Measurements from ENCODE around the gene P2RY11. TPM values are rescaled to one million over a fixed set of nuclear protein-coding genes. Genes with fewer than 3 reads are reported as not detected.

Gene P2RY11
- total and polyA plus RNA-seq, 2 donors (not counting 1 experiment from before 2014, with no cell fraction given) = 25.8 to 27.1 TPM

DNA sequence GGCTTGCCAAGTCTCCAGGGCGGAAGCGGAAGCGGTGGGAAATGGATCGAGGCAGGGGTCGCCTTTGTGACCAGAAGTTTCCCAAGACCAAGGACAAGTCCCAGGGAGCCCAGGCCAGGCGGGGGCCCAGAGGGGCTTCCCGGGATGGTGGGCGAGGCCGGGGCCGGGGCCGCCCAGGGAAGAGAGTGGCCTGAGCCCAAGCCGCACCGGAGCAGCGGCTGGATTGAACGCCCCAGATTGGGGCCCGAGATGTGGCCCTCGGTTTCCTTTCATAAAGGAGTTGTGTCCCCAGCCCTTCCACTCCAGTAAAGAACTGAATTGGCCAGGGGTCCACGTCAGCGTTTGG lies 548 bp upstream of the P2RY11 start:
- 89% methylated on average over 18 of the region's 19 CpGs for WGBS (ENCODE audit: insufficient coverage)
- ATAC-seq (ENCODE audit: low read depth) = no peak
- ChIA-PET POLR2A (interaction anchor here (0.6 to 6.6 kb wide), 3 partner anchors 9 to 82 kb away, joined by 3 to 62 read pairs (median 18); partner anchors contain the start of gene ANGPTL6), CTCF (interaction anchor here (1.5 to 15.9 kb wide), 4 partner anchors 9 to 139 kb away, joined by 3 to 263 read pairs (median 6); partner anchors contain the start of genes ANGPTL6 and PPAN)
- peaks cover 0 to 6% (median 0%) of the 10 kb centered on the region in 3 donors for H3K9me3 ChIP-seq (ENCODE audit: control extremely low read depth in 1 of 3, control insufficient read depth in 2 of 3, insufficient read depth in 1 of 3, low read length in 2 of 3)
- intact Hi-C loops (cut with micrococcal nuclease) = no loop called here
- H3K4me1 Mint-ChIP-seq = peaks cover 44% of the 10 kb centered on the region
- H3K79me2 ChIP-seq (ENCODE audit: control insufficient read depth, insufficient read depth, low read length) = peaks cover 39% of the 10 kb centered on the region
- peaks cover 0 to 61% of the 10 kb centered on the region in 2 experiments for H3K36me3 ChIP-seq (replicated peaks in 1 of 2; ENCODE audit: control extremely low read depth in 1 of 2, control insufficient read depth in 1 of 2, extremely low read depth in 1 of 2, insufficient read depth in 2 of 2, low read length in 1 of 2)
- H2AFZ ChIP-seq (ENCODE audit: insufficient read depth, low read depth, low read length, poor library complexity, severe bottlenecking) = no peak overlapping the region
- no peak overlapping the region for H3K9ac ChIP-seq (ENCODE audit: low read length)
- peaks cover 71% of the 10 kb centered on the region for H4K20me1 ChIP-seq (ENCODE audit: control insufficient read depth, insufficient read depth, low read length, poor library complexity, severe bottlenecking)
- no peaks in the 10 kb centered on the region for H3K27me3 Mint-ChIP-seq
- peak overlapping the region; percentile 68 for H3K4me2 ChIP-seq (replicated peaks; ENCODE audit: low read depth, low read length, poor library complexity, severe bottlenecking)
- peak overlapping the region; percentile 90 for H3K27ac Mint-ChIP-seq
- no peaks in the 10 kb centered on the region for H3K27me3 ChIP-seq (replicated peaks in 1 of 4; ENCODE audit: control extremely low read depth in 1 of 4, control insufficient read depth in 3 of 4, insufficient read depth in 4 of 4, low read length in 3 of 4)
- no peak for TF ChIP-seq EZH2 (IDR thresholded peaks at IDR 0.05; ENCODE audit: borderline replicate concordance, insufficient read depth, low read depth, low read length, poor library complexity, severe bottlenecking)
- TF ChIP-seq, protein P1, sequence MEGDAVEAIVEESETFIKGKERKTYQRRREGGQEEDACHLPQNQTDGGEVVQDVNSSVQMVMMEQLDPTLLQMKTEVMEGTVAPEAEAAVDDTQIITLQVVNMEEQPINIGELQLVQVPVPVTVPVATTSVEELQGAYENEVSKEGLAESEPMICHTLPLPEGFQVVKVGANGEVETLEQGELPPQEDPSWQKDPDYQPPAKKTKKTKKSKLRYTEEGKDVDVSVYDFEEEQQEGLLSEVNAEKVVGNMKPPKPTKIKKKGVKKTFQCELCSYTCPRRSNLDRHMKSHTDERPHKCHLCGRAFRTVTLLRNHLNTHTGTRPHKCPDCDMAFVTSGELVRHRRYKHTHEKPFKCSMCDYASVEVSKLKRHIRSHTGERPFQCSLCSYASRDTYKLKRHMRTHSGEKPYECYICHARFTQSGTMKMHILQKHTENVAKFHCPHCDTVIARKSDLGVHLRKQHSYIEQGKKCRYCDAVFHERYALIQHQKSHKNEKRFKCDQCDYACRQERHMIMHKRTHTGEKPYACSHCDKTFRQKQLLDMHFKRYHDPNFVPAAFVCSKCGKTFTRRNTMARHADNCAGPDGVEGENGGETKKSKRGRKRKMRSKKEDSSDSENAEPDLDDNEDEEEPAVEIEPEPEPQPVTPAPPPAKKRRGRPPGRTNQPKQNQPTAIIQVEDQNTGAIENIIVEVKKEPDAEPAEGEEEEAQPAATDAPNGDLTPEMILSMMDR (IDR thresholded peaks at IDR 0.05) = no peak
- no peak for DNase-seq
- H3K9me3 Mint-ChIP-seq (ENCODE audit: insufficient read depth) = no peaks in the 10 kb centered on the region
- H3K4me1 ChIP-seq (ENCODE audit: control insufficient read depth in 2 of 2, insufficient read depth in 2 of 2, low read length in 2 of 2) = peaks cover 37 to 51% of the 10 kb centered on the region in 2 donors
- H3K4me3 Mint-ChIP-seq = peak overlapping the region; percentile 81
- peak overlapping the region; percentile 4 to 69 for H3K27ac ChIP-seq (ENCODE audit: low read length in 2 of 2)
- H3K4me3 ChIP-seq (ENCODE audit: control extremely low read depth in 1 of 5, extremely low read depth in 1 of 5, insufficient read depth in 1 of 5, low read depth in 2 of 5, low read length in 4 of 5) = no peak overlapping the region

DNA sequence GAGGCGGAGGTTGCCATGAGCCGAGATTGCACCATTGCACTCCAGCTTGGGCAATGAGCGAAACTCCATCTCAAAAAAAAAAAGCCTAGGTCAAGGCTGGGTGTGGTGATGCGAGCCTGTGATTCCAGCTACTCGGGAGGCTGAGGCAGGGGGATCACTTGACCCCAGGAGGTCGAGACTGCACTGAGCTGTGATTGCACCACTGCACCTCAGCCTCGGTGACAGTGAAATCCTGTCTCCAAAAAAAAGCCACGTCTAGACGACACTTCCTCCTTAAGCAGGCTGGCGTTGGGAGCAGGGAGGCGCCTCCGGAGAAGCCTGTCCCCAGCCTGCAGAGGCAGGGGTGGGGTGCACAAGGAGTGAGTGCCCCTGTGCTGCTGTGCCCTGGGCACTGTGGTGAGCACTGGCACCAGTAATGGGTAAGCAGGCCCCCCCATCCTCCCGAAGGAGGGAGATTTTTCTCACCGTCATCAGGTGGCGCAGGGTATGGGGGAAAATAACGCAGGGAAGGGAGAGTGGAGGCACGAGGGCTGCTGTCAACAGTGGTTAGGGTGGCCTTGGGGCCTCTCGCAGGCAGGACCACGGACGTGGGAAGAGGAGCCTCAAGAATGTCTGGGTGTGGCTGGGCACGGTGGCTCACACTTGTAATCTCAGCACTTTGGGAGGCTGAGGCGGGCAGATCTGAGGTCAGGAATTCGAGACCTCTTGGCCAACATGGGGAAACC lies 706 bp downstream of the P2RY11 start:
- Histone ChIP-seq H3K4me3 (ENCODE audit: control extremely low read depth in 1 of 5, extremely low read depth in 1 of 5, insufficient read depth in 1 of 5, low read depth in 2 of 5, low read length in 4 of 5) (no peak overlapping the region), H2AFZ (ENCODE audit: insufficient read depth, low read depth, low read length, poor library complexity, severe bottlenecking) (no peak overlapping the region), H3K79me2 (ENCODE audit: control insufficient read depth, insufficient read depth, low read length) (peaks cover 38% of the 10 kb centered on the region), H3K4me2 (replicated peaks; ENCODE audit: low read depth, low read length, poor library complexity, severe bottlenecking) (peak overlapping the region; percentile 67), H3K27ac (ENCODE audit: low read length in 2 of 2) (peak overlapping the region in 1 of 2 donors; percentile 69), H4K20me1 (ENCODE audit: control insufficient read depth, insufficient read depth, low read length, poor library complexity, severe bottlenecking) (peaks cover 77% of the 10 kb centered on the region), H3K9me3 (ENCODE audit: control extremely low read depth in 1 of 3, control insufficient read depth in 2 of 3, insufficient read depth in 1 of 3, low read length in 2 of 3) (peaks cover 0 to 6% (median 0%) of the 10 kb centered on the region in 3 donors), H3K4me1 (ENCODE audit: control insufficient read depth in 2 of 2, insufficient read depth in 2 of 2, low read length in 2 of 2) (peaks cover 31 to 41% of the 10 kb centered on the region in 2 donors), H3K36me3 (replicated peaks in 1 of 2; ENCODE audit: control extremely low read depth in 1 of 2, control insufficient read depth in 1 of 2, extremely low read depth in 1 of 2, insufficient read depth in 2 of 2, low read length in 1 of 2) (peaks cover 0 to 71% of the 10 kb centered on the region in 2 experiments), H3K27me3 (replicated peaks in 1 of 4; ENCODE audit: control extremely low read depth in 1 of 4, control insufficient read depth in 3 of 4, insufficient read depth in 4 of 4, low read length in 3 of 4) (no peaks in the 10 kb centered on the region), H3K9ac (ENCODE audit: low read length) (no peak overlapping the region)
- intact Hi-C loops (cut with micrococcal nuclease) = loop anchor here (2.0 kb wide), 1 partner anchor 85 kb away; no protein-coding TSS in a partner anchor
- DNase-seq (peak; percentile 52), ATAC-seq (ENCODE audit: low read depth) (peak; percentile 2)
- WGBS (ENCODE audit: insufficient coverage) = 58% methylated on average over 21 of the region's 23 CpGs
- Mint-ChIP-seq H3K9me3 (ENCODE audit: insufficient read depth) (no peaks in the 10 kb centered on the region), H3K4me3 (peak overlapping the region; percentile 81), H3K27me3 (no peaks in the 10 kb centered on the region), H3K4me1 (peaks cover 40% of the 10 kb centered on the region), H3K27ac (peak overlapping the region; percentile 90)
- no peak for TF ChIP-seq EZH2 (IDR thresholded peaks at IDR 0.05; ENCODE audit: borderline replicate concordance, insufficient read depth, low read depth, low read length, poor library complexity, severe bottlenecking)
- TF ChIP-seq, protein P1 (IDR thresholded peaks at IDR 0.05) = no peak
- ChIA-PET CTCF (interaction anchor here (0.6 to 15.9 kb wide), 11 partner anchors 8 to 316 kb away, joined by 3 to 263 read pairs (median 4); partner anchors contain the start of genes ANGPTL6, MRPL4 and PPAN), POLR2A (interaction anchor here (0.7 to 6.6 kb wide), 3 partner anchors 11 to 1626 kb away, joined by 3 to 62 read pairs (median 18); partner anchors contain the start of gene ANGPTL6)

All from B cell (primary cell).